Natural killer cell (primary cell): ENCODE data around the gene PGF. TPM values are rescaled to one million over a fixed set of nuclear protein-coding genes. Genes with fewer than 3 reads are reported as not detected.

Experiments used
- ATAC-seq, 3 donors: fragments of 150-1000 bp in 2 of 3; fragments of 200-7000 bp in 1 of 3; cut with Tn5 transposase; 1 replicate in 1 of 3; 2 replicates in 2 of 3; pipeline ENCODE4 v1.10.0; 2021; ENCODE audit warnings: mild to moderate bottlenecking in 2 of 3, moderate library complexity in 2 of 3
- DNase-seq, 2 donors: peaks; one replicate each; pipeline versions ENCODE4 v3.0.0 to v3.0.0-alpha.2; 2013 to 2021; ENCODE audit warnings: mixed read lengths in 1 of 2
- H3K27ac ChIP-seq: one replicate; pipeline ENCODE4 v1.5.1; 2013; ENCODE audit warnings: mild to moderate bottlenecking, low read length
- H3K27me3 ChIP-seq: one replicate; pipeline ENCODE4 v1.6.1; 2013; ENCODE audit warnings: low read length; ENCODE audit not compliant: control insufficient read depth, insufficient read depth
- H3K36me3 ChIP-seq: one replicate; pipeline ENCODE4 v1.6.1; 2013; ENCODE audit warnings: low read length; ENCODE audit not compliant: control insufficient read depth, insufficient read depth
- H3K4me1 ChIP-seq: one replicate; pipeline ENCODE4 v1.6.1; 2013; ENCODE audit warnings: low read length; ENCODE audit not compliant: control insufficient read depth, insufficient read depth
- H3K4me3 ChIP-seq: one replicate; pipeline ENCODE4 v1.5.1; 2013; ENCODE audit warnings: low read length
- H3K9me3 ChIP-seq: one replicate; pipeline ENCODE4 v1.6.1; 2013; ENCODE audit warnings: low read length; ENCODE audit not compliant: control insufficient read depth, insufficient read depth
- H3K27ac Mint-ChIP-seq, 2 donors: one replicate each; pipeline ENCODE4 v1.8.0; 2022; ENCODE audit warnings: mild to moderate bottlenecking in 2 of 2, mixed read lengths in 2 of 2, moderate library complexity in 1 of 2
- H3K27me3 Mint-ChIP-seq, 2 donors: one replicate each; pipeline ENCODE4 v1.8.0; 2022; ENCODE audit warnings: low read depth in 2 of 2, mixed read lengths in 2 of 2
- H3K36me3 Mint-ChIP-seq: one replicate; pipeline ENCODE4 v1.8.0; 2022; ENCODE audit warnings: mixed read lengths
- H3K4me1 Mint-ChIP-seq, 2 donors: one replicate each; pipeline ENCODE4 v1.8.0; 2022; ENCODE audit warnings: mixed read lengths in 2 of 2
- H3K4me3 Mint-ChIP-seq: one replicate; pipeline ENCODE4 v1.8.0; 2022; ENCODE audit warnings: mild to moderate bottlenecking, moderate library complexity, mixed read lengths
- H3K9me3 Mint-ChIP-seq, 2 donors: one replicate each; pipeline ENCODE4 v1.8.0; 2022; ENCODE audit warnings: mixed read lengths in 2 of 2
- WGBS: methylation state at CpG from one replicate; pipeline ENCODE4 v1.1.7; 2013; ENCODE audit warnings: missing lambda C conversion rate; ENCODE audit not compliant: insufficient coverage; 5-methylcytosine and 5-hydroxymethylcytosine counted together
- intact Hi-C: fragments of 100-400 bp; cut with micrococcal nuclease; formaldehyde crosslinking; loops from one replicate; pipeline ENCODE4 v1.14.2; 2022
- total RNA-seq, 4 donors: library from RNA; stranded (reverse); fragments of 120-200 nt in 1 of 4; gene quantifications; one replicate each; pipeline versions ENCODE4 v1.2.3 to v1.2.4, GENCODE V29; 2013 to 2022
- TF ChIP-seq, protein P1 (sequence below): fragments of 200-600 bp; IDR thresholded peaks from one replicate; pipeline ENCODE4 v1.8.0; 2022; ENCODE audit warnings: antibody characterized with exemption

Gene PGF
- total RNA-seq, 3 donors from 2014 or later (not counting 1 experiment from before 2014, with no cell fraction given), result 0.33 to 0.34 TPM; not detected in 1

DNA sequence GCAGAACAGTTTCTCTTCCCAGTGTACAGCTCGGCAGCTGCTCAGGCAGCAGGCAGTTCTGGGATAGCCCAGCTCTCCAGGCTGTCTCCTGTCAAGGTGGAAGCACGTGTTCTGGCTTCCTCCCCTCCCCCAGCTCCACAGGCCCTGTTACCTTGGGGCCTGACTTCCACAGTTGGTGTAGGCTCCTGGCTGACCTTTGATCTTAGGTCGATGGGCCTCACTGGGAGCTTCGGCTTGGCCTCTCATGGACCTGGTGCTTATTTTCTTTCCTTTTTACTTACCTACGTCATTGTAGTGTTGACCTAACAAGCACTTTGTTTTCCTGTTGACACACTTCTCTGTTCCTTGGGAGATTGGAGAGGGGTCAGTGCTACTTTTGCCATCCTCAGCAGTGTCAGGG, 56.7 kb downstream of the PGF start:
- Mint-ChIP-seq H3K9me3 (no peaks in the 10 kb centered on the region), H3K27ac (peak overlapping the region in 1 of 2 donors; percentile 34), H3K4me1 (peaks cover 0 to 4% of the 10 kb centered on the region in 2 donors), H3K36me3 (peaks cover 48% of the 10 kb centered on the region), H3K27me3 (no peaks in the 10 kb centered on the region), H3K4me3 (no peak overlapping the region)
- intact Hi-C loops, result no loop called here
- no peak for DNase-seq
- TF ChIP-seq, protein P1, sequence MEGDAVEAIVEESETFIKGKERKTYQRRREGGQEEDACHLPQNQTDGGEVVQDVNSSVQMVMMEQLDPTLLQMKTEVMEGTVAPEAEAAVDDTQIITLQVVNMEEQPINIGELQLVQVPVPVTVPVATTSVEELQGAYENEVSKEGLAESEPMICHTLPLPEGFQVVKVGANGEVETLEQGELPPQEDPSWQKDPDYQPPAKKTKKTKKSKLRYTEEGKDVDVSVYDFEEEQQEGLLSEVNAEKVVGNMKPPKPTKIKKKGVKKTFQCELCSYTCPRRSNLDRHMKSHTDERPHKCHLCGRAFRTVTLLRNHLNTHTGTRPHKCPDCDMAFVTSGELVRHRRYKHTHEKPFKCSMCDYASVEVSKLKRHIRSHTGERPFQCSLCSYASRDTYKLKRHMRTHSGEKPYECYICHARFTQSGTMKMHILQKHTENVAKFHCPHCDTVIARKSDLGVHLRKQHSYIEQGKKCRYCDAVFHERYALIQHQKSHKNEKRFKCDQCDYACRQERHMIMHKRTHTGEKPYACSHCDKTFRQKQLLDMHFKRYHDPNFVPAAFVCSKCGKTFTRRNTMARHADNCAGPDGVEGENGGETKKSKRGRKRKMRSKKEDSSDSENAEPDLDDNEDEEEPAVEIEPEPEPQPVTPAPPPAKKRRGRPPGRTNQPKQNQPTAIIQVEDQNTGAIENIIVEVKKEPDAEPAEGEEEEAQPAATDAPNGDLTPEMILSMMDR, result no peak
- no peak for ATAC-seq
- Histone ChIP-seq H3K27me3 (no peaks in the 10 kb centered on the region), H3K36me3 (peaks cover 93% of the 10 kb centered on the region), H3K4me1 (peaks cover 4% of the 10 kb centered on the region), H3K9me3 (no peaks in the 10 kb centered on the region), H3K27ac (no peak overlapping the region), H3K4me3 (no peak overlapping the region)
- WGBS, result 97% methylated on average over 5 of the region's 5 CpGs

DNA sequence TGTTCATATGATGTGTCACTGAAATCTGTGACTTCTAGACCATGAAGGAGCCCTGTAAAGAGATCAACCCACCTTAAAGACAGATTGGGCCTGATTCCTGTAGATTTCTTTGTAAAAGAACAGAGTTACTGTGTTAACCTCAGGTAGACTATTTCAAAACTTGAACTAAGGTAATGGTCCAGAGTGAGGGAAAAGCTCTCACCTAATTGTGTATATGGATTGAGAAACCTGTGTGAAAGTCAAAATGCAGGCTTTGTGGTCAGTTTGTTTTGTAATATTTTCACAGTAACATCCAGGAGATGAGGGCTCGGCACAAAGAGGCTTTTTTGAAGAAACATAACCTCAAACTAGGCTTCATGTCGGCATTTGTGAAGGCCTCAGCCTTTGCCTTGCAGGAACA, 57.3 kb downstream of the PGF start:
- Mint-ChIP-seq H3K9me3 (no peaks in the 10 kb centered on the region), H3K36me3 (peaks cover 48% of the 10 kb centered on the region), H3K4me1 (peaks cover 0 to 5% of the 10 kb centered on the region in 2 donors), H3K27me3 (no peaks in the 10 kb centered on the region), H3K27ac (no peak overlapping the region), H3K4me3 (no peak overlapping the region)
- Histone ChIP-seq H3K36me3 (peaks cover 96% of the 10 kb centered on the region), H3K27ac (no peak overlapping the region), H3K4me1 (peaks cover 9% of the 10 kb centered on the region), H3K27me3 (no peaks in the 10 kb centered on the region), H3K9me3 (no peaks in the 10 kb centered on the region), H3K4me3 (no peak overlapping the region)
- TF ChIP-seq, protein P1, result no peak
- ATAC-seq, result no peak
- 100% methylated on average over 2 of the region's 2 CpGs for WGBS
- no peak for DNase-seq
- intact Hi-C loops, result no loop called here

DNA sequence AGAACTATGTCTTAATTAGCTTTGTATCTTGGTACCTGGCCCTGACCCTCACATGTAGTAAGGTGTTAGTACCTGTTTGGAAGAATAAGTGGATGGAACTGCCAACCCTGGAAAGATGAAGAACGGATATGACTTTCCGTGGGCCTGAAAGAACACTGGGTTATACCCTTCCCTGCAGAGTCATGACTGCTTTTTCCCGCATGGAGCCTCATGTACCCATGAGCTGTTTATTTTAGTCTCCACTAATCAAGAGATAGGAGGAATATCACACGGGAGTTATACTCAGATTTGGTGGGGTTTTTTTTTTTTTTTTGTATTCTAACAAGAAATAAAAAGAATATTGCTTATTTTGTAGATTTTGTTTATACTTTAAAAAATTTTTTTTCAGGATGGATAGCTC, 57.8 kb downstream of the PGF start:
- TF ChIP-seq, protein P1, result no peak
- no peak for ATAC-seq
- Histone ChIP-seq H3K27ac (no peak overlapping the region), H3K9me3 (no peaks in the 10 kb centered on the region), H3K4me1 (peaks cover 9% of the 10 kb centered on the region), H3K27me3 (no peaks in the 10 kb centered on the region), H3K4me3 (no peak overlapping the region), H3K36me3 (peaks cover 96% of the 10 kb centered on the region)
- no peak overlapping the region for H3K4me3 Mint-ChIP-seq
- H3K27ac Mint-ChIP-seq, result no peak overlapping the region
- H3K9me3 Mint-ChIP-seq, result no peaks in the 10 kb centered on the region
- H3K27me3 Mint-ChIP-seq, result no peaks in the 10 kb centered on the region
- intact Hi-C loops, result no loop called here
- peaks cover 0 to 5% of the 10 kb centered on the region in 2 donors for H3K4me1 Mint-ChIP-seq
- H3K36me3 Mint-ChIP-seq, result peaks cover 45% of the 10 kb centered on the region
- no peak for DNase-seq
- WGBS, result 98% methylated on average over 4 of the region's 4 CpGs

DNA sequence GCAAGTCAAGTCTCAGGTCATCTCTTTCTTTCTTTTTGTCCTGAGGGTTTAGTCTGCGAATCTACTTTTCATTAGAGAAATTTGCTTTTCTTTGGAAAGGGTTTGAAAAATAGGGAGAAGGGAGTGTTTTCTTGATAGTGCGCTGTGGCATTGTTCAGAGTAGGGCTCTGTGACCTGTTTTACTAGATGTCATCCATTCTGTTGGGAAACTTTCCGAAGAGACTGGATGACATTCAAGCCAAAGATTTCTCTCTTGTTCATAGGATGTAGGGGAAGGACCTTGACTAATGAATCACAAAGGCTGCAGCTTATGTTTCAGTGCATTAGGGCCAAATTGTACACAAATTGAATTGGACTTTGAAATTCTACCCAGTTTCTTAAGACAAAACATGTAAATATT, 59.0 kb downstream of the PGF start:
- DNase-seq (no peak), ATAC-seq (no peak)
- Mint-ChIP-seq H3K27me3 (no peaks in the 10 kb centered on the region), H3K9me3 (no peaks in the 10 kb centered on the region), H3K4me1 (peaks cover 0 to 5% of the 10 kb centered on the region in 2 donors), H3K36me3 (peaks cover 42% of the 10 kb centered on the region), H3K27ac (no peak overlapping the region), H3K4me3 (no peak overlapping the region)
- Histone ChIP-seq H3K36me3 (peaks cover 96% of the 10 kb centered on the region), H3K4me3 (no peak overlapping the region), H3K9me3 (no peaks in the 10 kb centered on the region), H3K27me3 (no peaks in the 10 kb centered on the region), H3K27ac (no peak overlapping the region), H3K4me1 (peaks cover 9% of the 10 kb centered on the region)
- TF ChIP-seq, protein P1, result no peak
- 100% methylated on average over 3 of the region's 3 CpGs for WGBS
- intact Hi-C loops, result no loop called here
